Upper lobe of right lung (tissue), 1 donor: ENCODE data around the gene NGRN. TPM values are rescaled to one million over a fixed set of nuclear protein-coding genes. Genes with fewer than 3 reads are reported as not detected.

ENCODE experiments used
- ATAC-seq: fragments of 200-7000 bp; cut with Tn5 transposase; one replicate; pipeline ENCODE4 v1.9.1; 2020; ENCODE audit warnings: mild to moderate bottlenecking, moderate library complexity
- DNase-seq: peaks from one replicate; pipeline ENCODE4 v3.0.0-alpha.2; 2020
- H3K27ac ChIP-seq: fragments of 200-600 bp; one replicate; pipeline ENCODE4 v1.8.0; 2022
- H3K27me3 ChIP-seq: fragments of 200-600 bp; one replicate; pipeline ENCODE4 v1.8.0; 2022; ENCODE audit warnings: mild to moderate bottlenecking
- H3K36me3 ChIP-seq: fragments of 200-600 bp; one replicate; pipeline ENCODE4 v1.8.0; 2022
- H3K4me1 ChIP-seq: fragments of 200-600 bp; one replicate; pipeline ENCODE4 v1.8.0; 2022
- H3K4me3 ChIP-seq: fragments of 200-600 bp; one replicate; pipeline ENCODE4 v1.8.0; 2022; ENCODE audit warnings: mild to moderate bottlenecking
- H3K9me3 ChIP-seq: fragments of 200-600 bp; one replicate; pipeline ENCODE4 v1.8.0; 2022
- CTCF ChIP-seq: fragments of 200-600 bp; IDR thresholded peaks from one replicate; pipeline ENCODE4 v1.8.0; 2022; ENCODE audit warnings: antibody characterized with exemption
- intact Hi-C: fragments of 100-400 bp; cut with DNase I; formaldehyde crosslinking; loops from one replicate; pipeline ENCODE4 v1.11.0; 2022
- total RNA-seq: library from RNA; stranded (reverse); fragmentation: NEBNext Ultra II Directional; extraction: Animal tissue kit (Norgen Biotek cat#: 25700); gene quantifications from one replicate; pipeline ENCODE4 v1.2.1, GENCODE V29; 2021
- donor health status: DM: no; HTN: yes; CAD: no; lungs with severe emphysema.

Gene NGRN
- total RNA-seq, 1 donor from 2014 or later, result 75.0 TPM

DNA sequence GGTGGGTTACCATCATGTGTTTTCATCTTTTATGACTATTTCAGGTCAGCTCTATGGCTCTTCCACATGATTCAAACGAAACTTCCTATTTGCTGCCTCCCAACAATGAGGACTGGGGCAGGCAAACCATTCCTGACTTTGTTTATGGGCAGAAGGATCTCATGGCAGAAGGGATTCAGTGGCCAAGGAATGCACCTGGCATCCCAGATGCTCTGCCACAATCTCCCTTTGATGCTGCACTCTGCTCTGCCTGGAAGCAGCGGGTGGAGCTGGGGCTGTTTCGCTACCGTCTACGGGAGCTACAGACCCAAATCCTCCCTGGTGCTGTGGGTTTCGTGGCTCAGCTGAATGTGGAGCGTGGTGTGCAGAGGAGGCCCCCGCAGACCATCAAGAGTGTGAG, 24.6 kb upstream of the NGRN start:
- H3K4me3 ChIP-seq, result no peak overlapping the region
- no peaks in the 10 kb centered on the region for H3K27me3 ChIP-seq
- TF ChIP-seq CTCF, result no peak
- no peak for DNase-seq
- peaks cover 48% of the 10 kb centered on the region for H3K36me3 ChIP-seq
- intact Hi-C loops, result no loop called here
- no peak overlapping the region for H3K27ac ChIP-seq
- no peak for ATAC-seq
- no peaks in the 10 kb centered on the region for H3K9me3 ChIP-seq
- no peaks in the 10 kb centered on the region for H3K4me1 ChIP-seq

- Histone ChIP-seq H3K4me3 (no peak overlapping the region), H3K4me1 (no peaks in the 10 kb centered on the region), H3K9me3 (no peaks in the 10 kb centered on the region), H3K27ac (no peak overlapping the region), H3K27me3 (no peaks in the 10 kb centered on the region), H3K36me3 (peaks cover 41% of the 10 kb centered on the region)
- no peak for DNase-seq
- no peak for ATAC-seq
- intact Hi-C loops, result no loop called here
- no peak for TF ChIP-seq CTCF
Measured at GRCh38 chr15:90241343-90242192, 23.9 kb upstream of the NGRN start.

DNA sequence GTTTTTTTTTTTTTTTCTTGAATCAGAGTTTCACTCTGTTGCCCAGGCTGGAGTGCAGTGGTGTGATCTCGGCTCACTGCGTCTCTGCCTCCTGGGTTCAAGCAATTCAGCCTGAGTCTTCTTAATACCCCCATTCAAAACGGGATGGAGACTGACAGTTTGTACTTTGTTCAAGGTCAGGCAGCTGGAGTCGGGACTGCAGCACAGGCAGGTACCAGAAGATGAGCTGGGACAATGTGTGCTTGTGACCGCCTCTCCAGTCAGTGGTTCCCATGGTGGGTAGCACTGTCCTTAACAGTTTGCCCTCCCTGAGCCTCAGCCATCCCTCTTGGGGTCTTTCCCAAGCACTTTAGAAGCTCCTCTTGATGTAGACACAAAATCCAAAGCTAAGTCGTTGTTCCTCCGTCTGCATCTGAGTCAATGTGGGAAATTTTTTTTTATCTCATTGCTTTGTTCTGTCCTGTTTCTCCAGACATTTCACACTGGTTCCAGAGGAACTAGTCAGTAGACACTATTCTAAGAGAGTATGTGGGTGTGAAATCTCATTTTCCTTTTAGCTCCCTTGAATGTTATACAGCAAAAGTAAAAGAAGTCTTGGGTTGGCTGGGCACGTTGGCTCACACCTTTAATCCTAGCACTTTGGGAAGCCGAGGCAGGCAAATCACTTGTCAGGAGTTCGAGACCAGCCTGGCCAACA, 21.4 kb upstream of the NGRN start:
- no peak for ATAC-seq
- no peak for DNase-seq
- no peak for TF ChIP-seq CTCF
- peaks cover 18% of the 10 kb centered on the region for H3K36me3 ChIP-seq
- H3K27me3 ChIP-seq, result no peaks in the 10 kb centered on the region
- H3K9me3 ChIP-seq, result no peaks in the 10 kb centered on the region
- no peak overlapping the region for H3K4me3 ChIP-seq
- H3K4me1 ChIP-seq, result no peaks in the 10 kb centered on the region
- intact Hi-C loops, result no loop called here
- H3K27ac ChIP-seq, result no peak overlapping the region

GRCh38 chr15:90248789-90249202, 16.7 kb upstream of the NGRN start:
- H3K36me3 ChIP-seq, result no peaks in the 10 kb centered on the region
- no peak overlapping the region for H3K27ac ChIP-seq
- H3K27me3 ChIP-seq, result no peaks in the 10 kb centered on the region
- no peak for DNase-seq
- no peak for ATAC-seq
- H3K4me3 ChIP-seq, result peak overlapping the region; percentile 65
- no peak for TF ChIP-seq CTCF
- intact Hi-C loops, result no loop called here
- no peaks in the 10 kb centered on the region for H3K9me3 ChIP-seq
- H3K4me1 ChIP-seq, result no peaks in the 10 kb centered on the region

- peak within 1 kb of the TSS; percentile 65 for H3K4me3 ChIP-seq
- peak within 1 kb of the TSS; percentile 65 for H3K27ac ChIP-seq
- ATAC-seq, result peak; percentile 98
- H3K27me3 ChIP-seq, result no peaks in the 10 kb centered on the region
- no peaks in the 10 kb centered on the region for H3K4me1 ChIP-seq
- TF ChIP-seq CTCF, result no peak
- no peaks in the 10 kb centered on the region for H3K36me3 ChIP-seq
- no peaks in the 10 kb centered on the region for H3K9me3 ChIP-seq
- peak; percentile 97 for DNase-seq
- intact Hi-C loops, result no loop called here
Measured at GRCh38 chr15:90249203-90249863, 16.1 kb upstream of the NGRN start, which contains the start of gene TTLL13. Gene TTLL13, plus strand, starts transcription at chr15:90249556. Its CDS starts 1,075 bp downstream, at chr15:90250631.
